ENCODE results near the gene NAP1L1.

GRCh38 chr12:75998292-75999063 is 86.0 kb downstream of the NAP1L1 start:
- TF ChIP-seq POLR2A (IDR thresholded peaks at IDR 0.05; ENCODE audit: low read depth, low read length) (no peak), POLR2AphosphoS5 (IDR thresholded peaks at IDR 0.05; ENCODE audit: low read depth, low read length) (no peak), TAF1 (IDR thresholded peaks at IDR 0.05; ENCODE audit: low read depth, low read length) (no peak), POU2F2 (IDR thresholded peaks at IDR 0.05; ENCODE audit: low read depth, low read length) (no peak), SPI1 (IDR thresholded peaks at IDR 0.05; ENCODE audit: low read depth, low read length) (no peak), PAX5 (IDR thresholded peaks at IDR 0.05; ENCODE audit: insufficient read depth, low read length, severe bottlenecking) (no peak)

All from GM12891 (cell line).